ENCODE measurements around the gene GATA6.
"Not testable (repeated sequence)": the region's sequence is repeated elsewhere in the genome, so short reads cannot be mapped to it uniquely, and the experiment has no call there.

GATA6 gene

DNA sequence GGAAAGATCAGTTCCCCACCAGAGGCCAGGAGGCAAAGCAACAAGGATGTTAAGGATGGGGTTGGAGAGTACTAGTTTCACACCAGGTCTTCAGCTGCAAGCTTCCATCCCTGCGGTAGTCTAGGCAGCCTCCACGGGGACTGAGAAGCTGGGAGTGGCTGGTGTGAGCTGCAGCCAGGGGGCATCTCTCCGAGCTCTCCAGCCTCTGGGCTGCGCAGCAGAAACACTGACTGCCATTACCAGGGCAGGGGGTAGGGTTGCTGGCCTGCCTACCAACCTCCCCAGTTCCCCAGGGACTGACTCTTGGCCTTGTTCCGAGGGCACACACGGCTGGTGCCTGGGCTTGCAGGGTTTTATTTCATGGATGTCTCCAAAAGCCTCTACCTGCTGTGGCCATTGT lies 15.9 kb downstream of the GATA6 start:
- no peak overlapping the region for H3K4me3 ChIP-seq (ENCODE audit: low read depth in 1 of 2, low read length in 2 of 2)
- H3K27ac ChIP-seq (ENCODE audit: low read length) = peak overlapping the region; percentile 62
- no peaks in the 10 kb centered on the region for H3K4me1 ChIP-seq (ENCODE audit: control insufficient read depth in 1 of 2, insufficient read depth in 2 of 2, low read length in 2 of 2)
- H3K27me3 ChIP-seq (ENCODE audit: low read depth, low read length) = no peaks in the 10 kb centered on the region
- peaks cover 0 to 3% of the 10 kb centered on the region in 2 donors for H3K36me3 ChIP-seq (ENCODE audit: control insufficient read depth in 1 of 2, insufficient read depth in 2 of 2, low read length in 2 of 2)
- no peaks in the 10 kb centered on the region for H3K9me3 ChIP-seq (ENCODE audit: control insufficient read depth in 1 of 2, low read length in 2 of 2)

DNA sequence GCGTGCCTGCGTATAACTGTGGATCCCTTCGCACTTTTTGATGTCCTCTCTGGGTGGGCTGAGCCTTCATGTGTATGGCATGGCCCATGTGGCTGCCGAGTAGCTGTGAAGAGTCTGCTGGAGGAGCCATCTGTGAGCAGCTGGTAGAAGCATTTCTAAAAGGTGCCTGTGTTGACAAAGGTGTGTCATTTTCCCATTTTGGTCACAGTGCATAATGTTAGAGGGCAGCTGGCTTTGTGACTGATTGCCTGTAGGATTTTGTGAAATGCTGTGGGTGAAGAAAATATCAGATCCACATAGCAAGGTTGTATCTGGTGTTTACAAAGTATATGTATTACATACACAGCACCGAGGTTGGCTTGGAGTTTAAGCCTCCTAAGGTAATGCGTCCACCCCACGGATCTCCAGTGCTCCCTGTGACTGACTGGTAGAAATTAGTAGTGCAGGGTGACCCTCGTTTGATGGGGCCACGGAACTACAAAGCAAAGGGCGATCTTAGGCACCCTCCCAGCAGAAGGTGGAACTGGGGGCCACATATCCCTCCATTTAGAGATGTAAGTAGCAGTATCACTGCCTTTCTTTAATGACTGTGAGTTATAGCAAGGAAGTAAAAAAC lies 16.5 kb downstream of the GATA6 start:
- Histone ChIP-seq H3K27ac (ENCODE audit: low read length) (peak overlapping the region; percentile 43), H3K9me3 (ENCODE audit: control insufficient read depth in 1 of 2, low read length in 2 of 2) (no peaks in the 10 kb centered on the region), H3K27me3 (ENCODE audit: low read depth, low read length) (no peaks in the 10 kb centered on the region), H3K36me3 (ENCODE audit: control insufficient read depth in 1 of 2, insufficient read depth in 2 of 2, low read length in 2 of 2) (peaks cover 0 to 3% of the 10 kb centered on the region in 2 donors), H3K4me3 (ENCODE audit: low read depth in 1 of 2, low read length in 2 of 2) (no peak overlapping the region), H3K4me1 (ENCODE audit: control insufficient read depth in 1 of 2, insufficient read depth in 2 of 2, low read length in 2 of 2) (no peaks in the 10 kb centered on the region)

DNA sequence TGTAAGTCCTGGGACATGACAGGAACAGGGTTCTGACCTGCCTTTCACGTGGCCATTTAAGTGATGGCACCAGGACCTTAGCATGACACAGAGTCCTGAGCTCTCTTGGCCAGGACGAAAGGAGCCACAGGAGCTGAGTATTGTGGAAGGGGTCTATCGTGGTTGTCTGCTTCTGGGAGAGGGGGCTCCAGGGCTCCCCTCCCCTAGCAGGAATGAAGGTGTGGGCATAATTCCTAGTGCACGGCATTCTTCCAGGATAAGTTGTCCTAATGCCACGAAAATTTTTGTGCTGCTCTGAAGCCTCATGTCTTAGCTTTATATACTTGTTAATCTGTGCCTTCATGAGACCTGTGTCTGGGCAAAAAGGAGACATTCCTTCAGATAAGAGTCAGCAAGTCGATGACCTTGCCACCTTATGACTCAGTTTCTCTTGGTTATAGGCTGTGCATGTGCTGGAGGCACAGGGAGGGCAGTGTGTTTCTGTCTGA lies 17.1 kb downstream of the GATA6 start:
- H3K4me3 ChIP-seq (ENCODE audit: low read depth in 1 of 2, low read length in 2 of 2) = no peak overlapping the region
- no peaks in the 10 kb centered on the region for H3K4me1 ChIP-seq (ENCODE audit: control insufficient read depth in 1 of 2, insufficient read depth in 2 of 2, low read length in 2 of 2)
- no peaks in the 10 kb centered on the region for H3K27me3 ChIP-seq (ENCODE audit: low read depth, low read length)
- peaks cover 0 to 3% of the 10 kb centered on the region in 2 donors for H3K36me3 ChIP-seq (ENCODE audit: control insufficient read depth in 1 of 2, insufficient read depth in 2 of 2, low read length in 2 of 2)
- no peaks in the 10 kb centered on the region for H3K9me3 ChIP-seq (ENCODE audit: control insufficient read depth in 1 of 2, low read length in 2 of 2)
- H3K27ac ChIP-seq (ENCODE audit: low read length) = peak overlapping the region; percentile 3

DNA sequence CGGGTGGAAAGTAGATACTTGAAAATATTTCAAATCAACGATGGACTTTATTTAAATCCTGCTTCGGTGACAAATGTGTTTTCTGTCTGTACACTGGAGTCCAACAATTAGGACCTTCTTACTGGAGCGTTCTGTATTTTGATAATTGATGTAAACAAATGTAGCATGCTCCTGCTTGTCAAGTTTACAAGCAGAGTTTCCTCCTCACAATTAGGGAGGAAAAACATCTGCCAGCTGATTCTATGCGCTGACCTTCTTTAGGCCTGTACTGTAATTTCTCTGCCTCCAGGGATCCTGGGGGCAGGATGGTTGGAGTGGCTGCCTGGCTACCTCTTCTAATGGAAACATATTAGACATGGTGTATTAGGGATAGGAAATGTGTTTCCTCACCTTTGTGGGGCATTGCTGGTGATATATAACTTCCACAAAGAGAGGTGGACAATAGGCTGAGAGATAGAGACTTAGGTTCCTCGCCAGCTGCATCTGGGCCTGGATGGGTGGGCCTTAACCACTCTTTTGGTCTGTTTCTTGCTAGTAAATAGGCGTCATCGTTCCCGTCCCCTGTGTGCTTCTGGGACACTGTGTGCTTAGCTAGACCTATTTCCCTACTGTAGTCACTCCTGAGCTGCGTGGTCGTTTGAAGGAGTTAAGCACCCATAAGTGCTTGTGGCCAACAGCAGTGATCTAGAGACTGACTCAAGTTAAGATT lies 19.3 kb downstream of the GATA6 start:
- Histone ChIP-seq H3K4me3 (ENCODE audit: low read depth in 1 of 2, low read length in 2 of 2) (no peak overlapping the region), H3K27me3 (ENCODE audit: low read depth, low read length) (no peaks in the 10 kb centered on the region), H3K36me3 (ENCODE audit: control insufficient read depth in 1 of 2, insufficient read depth in 2 of 2, low read length in 2 of 2) (peaks cover 0 to 3% of the 10 kb centered on the region in 2 donors), H3K27ac (ENCODE audit: low read length) (peak overlapping the region; percentile 53), H3K9me3 (ENCODE audit: control insufficient read depth in 1 of 2, low read length in 2 of 2) (no peaks in the 10 kb centered on the region), H3K4me1 (ENCODE audit: control insufficient read depth in 1 of 2, insufficient read depth in 2 of 2, low read length in 2 of 2) (no peaks in the 10 kb centered on the region)

DNA sequence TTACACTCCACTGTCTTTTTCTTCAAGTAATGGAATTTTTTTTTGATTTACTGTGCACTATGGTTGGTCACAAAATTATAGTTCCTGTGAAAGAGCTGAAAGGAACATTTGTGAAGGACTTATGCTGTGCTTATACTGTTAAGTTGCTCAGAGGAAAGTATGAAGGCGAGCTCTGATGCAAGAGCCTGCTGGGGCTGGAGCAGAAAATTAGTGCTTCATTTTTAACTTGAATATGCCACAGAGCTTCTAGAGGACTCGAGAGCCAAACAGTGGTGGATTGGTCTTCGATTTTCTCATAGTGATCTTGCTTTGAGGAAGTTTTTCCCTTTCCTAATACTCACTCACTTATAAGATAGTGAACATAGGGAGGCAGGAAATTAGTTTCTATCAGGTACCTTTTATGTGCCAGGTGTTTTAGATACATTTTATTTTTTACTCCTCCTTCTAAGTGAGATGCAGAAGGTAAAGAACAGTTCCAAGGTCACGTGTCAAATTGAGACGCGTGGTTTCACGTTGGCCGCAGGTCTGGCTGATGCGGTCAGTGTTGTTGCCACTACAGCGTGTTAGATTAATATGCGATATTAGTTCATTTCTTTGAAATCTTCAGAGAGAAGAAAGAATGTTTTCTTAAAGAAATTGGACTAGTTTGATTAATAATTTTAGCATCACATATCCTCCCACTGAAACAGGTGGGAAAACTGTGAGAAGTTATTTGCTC lies 20.2 kb downstream of the GATA6 start:
- peak overlapping the region; percentile 53 for H3K27ac ChIP-seq (ENCODE audit: low read length)
- H3K4me1 ChIP-seq (ENCODE audit: control insufficient read depth in 1 of 2, insufficient read depth in 2 of 2, low read length in 2 of 2) = no peaks in the 10 kb centered on the region
- H3K9me3 ChIP-seq (ENCODE audit: control insufficient read depth in 1 of 2, low read length in 2 of 2) = no peaks in the 10 kb centered on the region
- peaks cover 0 to 3% of the 10 kb centered on the region in 2 donors for H3K36me3 ChIP-seq (ENCODE audit: control insufficient read depth in 1 of 2, insufficient read depth in 2 of 2, low read length in 2 of 2)
- H3K27me3 ChIP-seq (ENCODE audit: low read depth, low read length) = no peaks in the 10 kb centered on the region
- no peak overlapping the region for H3K4me3 ChIP-seq (ENCODE audit: low read depth in 1 of 2, low read length in 2 of 2)

DNA sequence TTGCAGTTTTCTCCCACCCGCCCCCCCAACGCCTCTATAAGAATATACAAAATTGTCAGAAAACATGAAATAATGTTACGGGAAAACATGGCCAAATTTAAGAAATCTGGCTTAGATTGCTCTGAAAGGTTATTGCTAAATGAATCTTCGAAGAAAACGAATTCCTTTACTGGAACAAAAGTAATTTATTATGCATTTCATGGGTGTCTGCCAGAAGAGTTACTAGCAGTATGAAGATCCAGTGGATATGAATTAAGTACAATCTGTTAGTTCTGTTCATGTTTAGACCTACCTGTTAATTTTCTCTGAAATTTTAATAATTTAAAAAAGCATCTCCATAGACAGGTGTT lies 21.9 kb downstream of the GATA6 start:
- H3K27me3 ChIP-seq (ENCODE audit: low read depth, low read length) = no peaks in the 10 kb centered on the region
- no peak overlapping the region for H3K4me3 ChIP-seq (ENCODE audit: low read depth in 1 of 2, low read length in 2 of 2)
- H3K27ac ChIP-seq (ENCODE audit: low read length) = peak overlapping the region; percentile 70
- no peaks in the 10 kb centered on the region for H3K9me3 ChIP-seq (ENCODE audit: control insufficient read depth in 1 of 2, low read length in 2 of 2)
- H3K36me3 ChIP-seq (ENCODE audit: control insufficient read depth in 1 of 2, insufficient read depth in 2 of 2, low read length in 2 of 2) = no peaks in the 10 kb centered on the region
- no peaks in the 10 kb centered on the region for H3K4me1 ChIP-seq (ENCODE audit: control insufficient read depth in 1 of 2, insufficient read depth in 2 of 2, low read length in 2 of 2)

DNA sequence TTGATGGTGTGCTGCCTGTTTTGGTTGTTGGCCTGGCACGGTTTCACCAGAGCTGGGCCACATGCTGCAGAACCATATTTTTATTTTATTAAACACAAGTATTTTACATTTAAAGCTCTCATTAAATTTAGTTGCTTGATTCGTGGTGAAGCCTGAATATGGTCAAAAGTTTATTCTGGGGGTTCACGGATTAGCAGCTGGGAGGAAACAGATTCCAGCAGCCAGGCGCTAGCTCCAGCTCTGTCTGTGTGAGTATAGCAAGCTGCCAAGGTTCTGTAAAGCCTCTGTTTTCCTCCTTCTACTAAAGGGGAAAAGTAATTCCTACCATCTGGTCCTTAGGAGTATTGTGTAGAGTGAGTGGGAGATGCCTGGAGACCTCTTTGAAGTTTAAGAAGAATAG lies 22.5 kb downstream of the GATA6 start:
- H3K4me1 ChIP-seq (ENCODE audit: control insufficient read depth in 1 of 2, insufficient read depth in 2 of 2, low read length in 2 of 2) = no peaks in the 10 kb centered on the region
- no peaks in the 10 kb centered on the region for H3K36me3 ChIP-seq (ENCODE audit: control insufficient read depth in 1 of 2, insufficient read depth in 2 of 2, low read length in 2 of 2)
- H3K4me3 ChIP-seq (ENCODE audit: low read depth in 1 of 2, low read length in 2 of 2) = no peak overlapping the region
- no peaks in the 10 kb centered on the region for H3K27me3 ChIP-seq (ENCODE audit: low read depth, low read length)
- H3K27ac ChIP-seq (ENCODE audit: low read length) = peak overlapping the region; percentile 70
- no peaks in the 10 kb centered on the region for H3K9me3 ChIP-seq (ENCODE audit: control insufficient read depth in 1 of 2, low read length in 2 of 2)

DNA sequence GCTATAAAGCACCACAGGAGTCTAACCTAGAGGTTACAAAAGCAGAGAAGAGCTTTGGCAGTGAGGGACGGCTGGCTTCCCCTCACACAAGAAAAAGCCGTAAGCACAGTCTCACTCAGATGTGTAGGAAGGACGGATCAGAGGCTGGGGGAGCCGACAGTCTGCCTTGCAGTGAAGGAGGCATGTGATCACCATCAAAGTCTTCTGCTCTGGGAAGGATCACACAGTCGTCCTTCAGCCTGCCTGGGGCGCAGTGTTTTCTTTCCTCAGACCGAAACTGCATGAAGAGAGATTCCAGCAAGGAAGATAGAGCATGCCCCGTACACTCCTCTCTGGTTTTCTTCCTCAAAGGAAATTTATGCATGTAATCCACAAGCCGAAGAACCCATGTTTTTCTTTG lies 24.1 kb downstream of the GATA6 start:
- H3K27ac ChIP-seq (ENCODE audit: low read length) = peak overlapping the region; percentile 70
- no peaks in the 10 kb centered on the region for H3K36me3 ChIP-seq (ENCODE audit: control insufficient read depth in 1 of 2, insufficient read depth in 2 of 2, low read length in 2 of 2)
- H3K9me3 ChIP-seq (ENCODE audit: control insufficient read depth in 1 of 2, low read length in 2 of 2) = no peaks in the 10 kb centered on the region
- H3K27me3 ChIP-seq (ENCODE audit: low read depth, low read length) = no peaks in the 10 kb centered on the region
- H3K4me1 ChIP-seq (ENCODE audit: control insufficient read depth in 1 of 2, insufficient read depth in 2 of 2, low read length in 2 of 2) = no peaks in the 10 kb centered on the region
- no peak overlapping the region for H3K4me3 ChIP-seq (ENCODE audit: low read depth in 1 of 2, low read length in 2 of 2)

DNA sequence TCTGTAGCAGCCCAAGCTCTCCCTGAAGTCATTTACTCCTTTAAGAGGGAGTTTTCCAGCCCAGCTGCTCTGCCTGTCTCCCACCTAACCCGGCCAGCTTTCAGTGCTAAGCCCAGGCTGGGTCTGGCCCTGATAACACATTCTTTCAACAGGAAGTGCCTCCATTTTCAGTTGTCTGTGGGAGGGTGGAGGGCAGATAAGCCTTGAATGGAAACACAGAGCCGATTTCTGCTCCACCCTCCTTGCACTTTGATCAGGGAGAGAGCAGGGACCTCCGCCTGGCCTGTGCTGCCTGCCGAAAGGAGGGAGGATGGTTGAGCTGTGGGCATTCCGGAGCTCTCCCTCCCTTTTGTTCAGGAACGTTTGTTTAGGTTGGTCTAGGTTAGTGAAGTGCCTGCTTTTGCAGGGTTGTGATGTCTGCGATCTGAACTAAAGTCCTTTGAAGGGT lies 24.8 kb downstream of the GATA6 start:
- no peak overlapping the region for H3K4me3 ChIP-seq (ENCODE audit: low read depth in 1 of 2, low read length in 2 of 2)
- H3K27ac ChIP-seq (ENCODE audit: low read length) = peak overlapping the region; percentile 70
- H3K9me3 ChIP-seq (ENCODE audit: control insufficient read depth in 1 of 2, low read length in 2 of 2) = no peaks in the 10 kb centered on the region
- no peaks in the 10 kb centered on the region for H3K4me1 ChIP-seq (ENCODE audit: control insufficient read depth in 1 of 2, insufficient read depth in 2 of 2, low read length in 2 of 2)
- H3K36me3 ChIP-seq (ENCODE audit: control insufficient read depth in 1 of 2, insufficient read depth in 2 of 2, low read length in 2 of 2) = no peaks in the 10 kb centered on the region
- H3K27me3 ChIP-seq (ENCODE audit: low read depth, low read length) = no peaks in the 10 kb centered on the region

DNA sequence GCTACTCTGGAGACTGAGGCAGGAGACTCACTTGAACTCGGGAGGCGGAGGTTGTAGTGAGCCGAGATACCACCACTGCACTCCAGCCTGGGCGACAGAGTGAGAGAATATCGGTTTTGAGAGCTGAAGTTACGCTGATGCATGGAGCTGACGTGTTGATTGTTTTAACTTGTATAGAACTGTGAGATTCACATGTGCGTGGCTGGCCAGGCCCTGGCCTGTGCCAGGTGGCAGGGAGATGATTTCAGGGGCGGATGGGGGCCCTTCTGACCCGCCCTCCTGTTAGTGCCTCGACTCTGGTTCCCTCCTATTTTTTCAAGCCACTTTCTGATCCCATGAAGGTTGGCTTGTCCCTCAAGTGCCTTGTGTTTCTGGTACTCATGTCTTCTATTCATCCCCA lies 25.7 kb downstream of the GATA6 start:
- Histone ChIP-seq H3K27me3 (ENCODE audit: low read depth, low read length) (no peaks in the 10 kb centered on the region), H3K4me1 (ENCODE audit: control insufficient read depth in 1 of 2, insufficient read depth in 2 of 2, low read length in 2 of 2) (no peaks in the 10 kb centered on the region), H3K4me3 (ENCODE audit: low read depth in 1 of 2, low read length in 2 of 2) (no peak overlapping the region), H3K9me3 (ENCODE audit: control insufficient read depth in 1 of 2, low read length in 2 of 2) (no peaks in the 10 kb centered on the region), H3K36me3 (ENCODE audit: control insufficient read depth in 1 of 2, insufficient read depth in 2 of 2, low read length in 2 of 2) (no peaks in the 10 kb centered on the region), H3K27ac (ENCODE audit: low read length) (no peak overlapping the region)

DNA sequence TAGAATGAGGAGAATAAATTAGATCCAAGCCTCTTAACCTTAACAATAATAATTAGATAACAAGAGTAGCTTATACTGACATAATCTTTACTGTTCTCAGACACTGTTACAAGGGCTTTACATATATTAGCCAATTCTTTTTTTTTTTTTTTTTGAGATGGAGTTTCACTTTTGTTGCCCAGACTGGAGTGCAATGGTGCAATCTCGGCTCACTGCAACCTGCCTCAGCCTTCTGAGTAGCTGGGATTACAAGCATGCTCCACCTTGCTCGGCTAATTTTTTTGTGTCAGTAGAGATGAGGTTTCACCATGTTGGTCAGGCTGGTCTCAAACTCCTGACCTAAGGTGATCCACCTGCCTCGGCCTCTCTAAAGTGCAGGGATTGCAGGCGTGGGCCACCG lies 27.6 kb downstream of the GATA6 start:
- not testable (repeated sequence) for H3K4me3 ChIP-seq (ENCODE audit: low read depth in 1 of 2, low read length in 2 of 2); H3K27ac ChIP-seq (ENCODE audit: low read length); H3K9me3 ChIP-seq (ENCODE audit: control insufficient read depth in 1 of 2, low read length in 2 of 2); H3K4me1 ChIP-seq (ENCODE audit: control insufficient read depth in 1 of 2, insufficient read depth in 2 of 2, low read length in 2 of 2); H3K27me3 ChIP-seq (ENCODE audit: low read depth, low read length); H3K36me3 ChIP-seq (ENCODE audit: control insufficient read depth in 1 of 2, insufficient read depth in 2 of 2, low read length in 2 of 2)
